ENCODE data around the gene LINGO3. TPM values are rescaled to one million over a fixed set of nuclear protein-coding genes. Genes with fewer than 3 reads are reported as not detected.

The LINGO3 gene
- total and polyA plus RNA-seq, 2 experiments from 2014 or later = 0.29 to 0.45 TPM

DNA sequence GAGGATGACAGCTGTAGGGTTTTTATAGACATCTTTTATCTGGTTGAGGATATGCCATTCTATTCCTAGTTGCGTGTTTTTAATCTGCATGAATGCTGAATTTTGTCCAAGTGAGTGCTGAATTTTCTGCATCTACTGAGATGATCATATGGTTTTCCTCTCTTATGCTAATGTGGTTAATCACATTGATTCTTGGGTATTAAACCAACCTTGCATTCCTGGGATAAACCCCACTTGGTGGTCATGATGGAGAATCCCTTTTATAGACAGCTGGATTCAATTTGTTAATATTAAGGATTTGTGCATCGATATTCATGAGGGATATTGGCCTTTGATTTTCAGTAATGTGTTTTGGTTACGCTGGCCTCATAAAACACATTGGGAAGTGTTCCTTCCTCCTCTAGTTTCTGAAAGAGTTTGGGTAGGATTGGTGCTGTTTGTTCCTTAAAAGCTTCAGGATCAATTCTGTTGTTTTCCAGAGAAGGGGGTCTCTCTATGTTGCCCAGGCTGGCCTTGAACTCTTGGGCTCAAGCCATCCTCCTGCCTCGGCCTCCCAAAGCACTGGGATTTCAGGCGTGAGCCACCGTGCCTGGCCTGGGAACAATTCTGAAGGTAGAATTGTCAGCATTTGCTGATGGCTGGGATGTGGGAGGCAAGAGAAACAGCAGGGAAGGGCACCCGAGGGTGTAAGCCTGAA lies 7.3 kb upstream of the LINGO3 start:
- no peaks in the 10 kb centered on the region for H3K9me2 ChIP-seq (ENCODE audit: insufficient read depth)
- H2AFZ ChIP-seq = no peak overlapping the region
- Mint-ChIP-seq H3K36me3 (ENCODE audit: low read depth) (no peaks in the 10 kb centered on the region), H3K27ac (no peak overlapping the region), H3K27me3 (ENCODE audit: insufficient read depth, low read depth, poor library complexity) (peaks cover 9% of the 10 kb centered on the region), H3K4me3 (no peak overlapping the region), H3K4me1 (no peaks in the 10 kb centered on the region; the same call in 2 of the 3 replicates), H3K9me3 (peaks cover 6% of the 10 kb centered on the region; the same call in 1 of the 3 replicates)
- no peaks in the 10 kb centered on the region for H3F3A ChIP-seq (replicated peaks; ENCODE audit: low read depth)
- H3K79me2 ChIP-seq (replicated peaks; ENCODE audit: insufficient read depth) = no peaks in the 10 kb centered on the region
- TF ChIP-seq EZH2 (IDR thresholded peaks at IDR 0.05; ENCODE audit: low read depth, unreplicated experiment) = no peak
- TF ChIP-seq NANOG (IDR thresholded peaks at IDR 0.05; ENCODE audit: borderline replicate concordance) = no peak
- TF ChIP-seq, protein P1, sequence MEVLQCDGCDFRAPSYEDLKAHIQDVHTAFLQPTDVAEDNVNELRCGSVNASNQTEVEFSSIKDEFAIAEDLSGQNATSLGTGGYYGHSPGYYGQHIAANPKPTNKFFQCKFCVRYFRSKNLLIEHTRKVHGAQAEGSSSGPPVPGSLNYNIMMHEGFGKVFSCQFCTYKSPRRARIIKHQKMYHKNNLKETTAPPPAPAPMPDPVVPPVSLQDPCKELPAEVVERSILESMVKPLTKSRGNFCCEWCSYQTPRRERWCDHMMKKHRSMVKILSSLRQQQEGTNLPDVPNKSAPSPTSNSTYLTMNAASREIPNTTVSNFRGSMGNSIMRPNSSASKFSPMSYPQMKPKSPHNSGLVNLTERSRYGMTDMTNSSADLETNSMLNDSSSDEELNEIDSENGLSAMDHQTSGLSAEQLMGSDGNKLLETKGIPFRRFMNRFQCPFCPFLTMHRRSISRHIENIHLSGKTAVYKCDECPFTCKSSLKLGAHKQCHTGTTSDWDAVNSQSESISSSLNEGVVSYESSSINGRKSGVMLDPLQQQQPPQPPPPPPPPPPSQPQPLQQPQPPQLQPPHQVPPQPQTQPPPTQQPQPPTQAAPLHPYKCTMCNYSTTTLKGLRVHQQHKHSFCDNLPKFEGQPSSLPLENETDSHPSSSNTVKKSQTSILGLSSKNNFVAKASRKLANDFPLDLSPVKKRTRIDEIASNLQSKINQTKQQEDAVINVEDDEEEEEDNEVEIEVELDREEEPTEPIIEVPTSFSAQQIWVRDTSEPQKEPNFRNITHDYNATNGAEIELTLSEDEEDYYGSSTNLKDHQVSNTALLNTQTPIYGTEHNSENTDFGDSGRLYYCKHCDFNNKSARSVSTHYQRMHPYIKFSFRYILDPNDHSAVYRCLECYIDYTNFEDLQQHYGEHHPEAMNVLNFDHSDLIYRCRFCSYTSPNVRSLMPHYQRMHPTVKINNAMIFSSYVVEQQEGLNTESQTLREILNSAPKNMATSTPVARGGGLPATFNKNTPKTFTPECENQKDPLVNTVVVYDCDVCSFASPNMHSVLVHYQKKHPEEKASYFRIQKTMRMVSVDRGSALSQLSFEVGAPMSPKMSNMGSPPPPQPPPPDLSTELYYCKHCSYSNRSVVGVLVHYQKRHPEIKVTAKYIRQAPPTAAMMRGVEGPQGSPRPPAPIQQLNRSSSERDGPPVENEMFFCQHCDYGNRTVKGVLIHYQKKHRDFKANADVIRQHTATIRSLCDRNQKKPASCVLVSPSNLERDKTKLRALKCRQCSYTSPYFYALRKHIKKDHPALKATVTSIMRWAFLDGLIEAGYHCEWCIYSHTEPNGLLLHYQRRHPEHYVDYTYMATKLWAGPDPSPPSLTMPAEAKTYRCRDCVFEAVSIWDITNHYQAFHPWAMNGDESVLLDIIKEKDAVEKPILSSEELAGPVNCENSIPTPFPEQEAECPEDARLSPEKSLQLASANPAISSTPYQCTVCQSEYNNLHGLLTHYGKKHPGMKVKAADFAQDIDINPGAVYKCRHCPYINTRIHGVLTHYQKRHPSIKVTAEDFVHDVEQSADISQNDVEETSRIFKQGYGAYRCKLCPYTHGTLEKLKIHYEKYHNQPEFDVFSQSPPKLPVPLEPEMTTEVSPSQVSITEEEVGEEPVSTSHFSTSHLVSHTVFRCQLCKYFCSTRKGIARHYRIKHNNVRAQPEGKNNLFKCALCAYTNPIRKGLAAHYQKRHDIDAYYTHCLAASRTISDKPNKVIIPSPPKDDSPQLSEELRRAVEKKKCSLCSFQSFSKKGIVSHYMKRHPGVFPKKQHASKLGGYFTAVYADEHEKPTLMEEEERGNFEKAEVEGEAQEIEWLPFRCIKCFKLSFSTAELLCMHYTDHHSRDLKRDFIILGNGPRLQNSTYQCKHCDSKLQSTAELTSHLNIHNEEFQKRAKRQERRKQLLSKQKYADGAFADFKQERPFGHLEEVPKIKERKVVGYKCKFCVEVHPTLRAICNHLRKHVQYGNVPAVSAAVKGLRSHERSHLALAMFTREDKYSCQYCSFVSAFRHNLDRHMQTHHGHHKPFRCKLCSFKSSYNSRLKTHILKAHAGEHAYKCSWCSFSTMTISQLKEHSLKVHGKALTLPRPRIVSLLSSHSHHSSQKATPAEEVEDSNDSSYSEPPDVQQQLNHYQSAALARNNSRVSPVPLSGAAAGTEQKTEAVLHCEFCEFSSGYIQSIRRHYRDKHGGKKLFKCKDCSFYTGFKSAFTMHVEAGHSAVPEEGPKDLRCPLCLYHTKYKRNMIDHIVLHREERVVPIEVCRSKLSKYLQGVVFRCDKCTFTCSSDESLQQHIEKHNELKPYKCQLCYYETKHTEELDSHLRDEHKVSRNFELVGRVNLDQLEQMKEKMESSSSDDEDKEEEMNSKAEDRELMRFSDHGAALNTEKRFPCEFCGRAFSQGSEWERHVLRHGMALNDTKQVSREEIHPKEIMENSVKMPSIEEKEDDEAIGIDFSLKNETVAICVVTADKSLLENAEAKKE (CRISPR knock-in tag; IDR thresholded peaks at IDR 0.05) = no peak
- no peak for TF ChIP-seq CREB1 (CRISPR knock-in tag; IDR thresholded peaks at IDR 0.05; ENCODE audit: low read depth)
- TF ChIP-seq POLR2AphosphoS5 (IDR thresholded peaks at IDR 0.05; ENCODE audit: low read depth) = no peak
- no peak for TF ChIP-seq STAT1 (IDR thresholded peaks at IDR 0.05; ENCODE audit: unreplicated experiment)
- TF ChIP-seq CTCF (conservative IDR thresholded peaks at IDR 0.05; ENCODE audit: low read depth in 2 of 2) = no peak
- no peak for TF ChIP-seq EZH2phosphoT487 (IDR thresholded peaks at IDR 0.05; ENCODE audit: unreplicated experiment)
- no peak for TF ChIP-seq JUNB (IDR thresholded peaks at IDR 0.05; ENCODE audit: unreplicated experiment)
- no peak for TF ChIP-seq ZNF114 (CRISPR knock-in tag; IDR thresholded peaks at IDR 0.05)
- no peak for ATAC-seq
- H3K27ac ChIP-seq (ENCODE audit: low read depth) = no peak overlapping the region
- no peaks in the 10 kb centered on the region for H4K20me1 ChIP-seq (replicated peaks; ENCODE audit: insufficient read depth)
- no peaks in the 10 kb centered on the region for H3K4me1 ChIP-seq (ENCODE audit: insufficient read depth)
- H3K4me2 ChIP-seq = no peak overlapping the region
- H3K27me3 ChIP-seq (ENCODE audit: insufficient read depth) = no peaks in the 10 kb centered on the region
- no peak for DNase-seq (ENCODE audit: low spot score)
- H3K36me3 ChIP-seq (ENCODE audit: insufficient read depth) = no peaks in the 10 kb centered on the region
- no peak overlapping the region for H3K4me3 ChIP-seq

Measured in GM23338 (cell line).